Stimulated activated naive CD8-positive, alpha-beta T cell treated with anti-CD3 and anti-CD28 coated beads, Interleukin-15, Interleukin-2, amounts not matched to agents 100 ng/mL and 50 ng/mL, for 24 hours (primary cell): ENCODE data around the gene UGT1A10.
"Not testable (repeated sequence)": the region's sequence is repeated elsewhere in the genome, so short reads cannot be mapped to it uniquely, and the experiment has no call there.

Experiments
- H3K27ac Mint-ChIP-seq: one replicate; pipeline ENCODE4 v1.8.0; 2021; ENCODE audit warnings: mild to moderate bottlenecking, mixed read lengths
- H3K27me3 Mint-ChIP-seq: one replicate; pipeline ENCODE4 v1.8.0; 2021; ENCODE audit warnings: mixed read lengths
- H3K36me3 Mint-ChIP-seq: one replicate; pipeline ENCODE4 v1.8.0; 2021; ENCODE audit warnings: low read depth, mixed read lengths
- H3K4me1 Mint-ChIP-seq: one replicate; pipeline ENCODE4 v1.8.0; 2021; ENCODE audit warnings: low read depth, mixed read lengths
- H3K4me3 Mint-ChIP-seq: one replicate; pipeline ENCODE4 v1.8.0; 2021; ENCODE audit warnings: mild to moderate bottlenecking, mixed read lengths
- H3K9me3 Mint-ChIP-seq: one replicate; pipeline ENCODE4 v1.8.0; 2021; ENCODE audit warnings: mixed read lengths

Gene UGT1A10

GRCh38 chr2:233638836-233639235 is 2.6 kb downstream of the UGT1A10 start:
- no peaks in the 10 kb centered on the region for H3K36me3 Mint-ChIP-seq
- H3K9me3 Mint-ChIP-seq, result no peaks in the 10 kb centered on the region
- peaks cover 17% of the 10 kb centered on the region for H3K27me3 Mint-ChIP-seq
- H3K4me1 Mint-ChIP-seq, result peaks cover 6% of the 10 kb centered on the region
- H3K4me3 Mint-ChIP-seq, result no peak overlapping the region
- H3K27ac Mint-ChIP-seq, result no peak overlapping the region

- peaks cover 6% of the 10 kb centered on the region for H3K4me1 Mint-ChIP-seq
- no peaks in the 10 kb centered on the region for H3K9me3 Mint-ChIP-seq
- H3K36me3 Mint-ChIP-seq, result no peaks in the 10 kb centered on the region
- H3K27me3 Mint-ChIP-seq, result peaks cover 7% of the 10 kb centered on the region
- H3K4me3 Mint-ChIP-seq, result no peak overlapping the region
- H3K27ac Mint-ChIP-seq, result no peak overlapping the region
These were observed 3.6 kb downstream of the UGT1A10 start for GRCh38 chr2:233639860-233640259.

GRCh38 chr2:233643128-233643527 is 6.9 kb downstream of the UGT1A10 start:
- peaks cover 11% of the 10 kb centered on the region for H3K9me3 Mint-ChIP-seq
- peaks cover 6% of the 10 kb centered on the region for H3K4me1 Mint-ChIP-seq
- peaks cover 4% of the 10 kb centered on the region for H3K27me3 Mint-ChIP-seq
- no peaks in the 10 kb centered on the region for H3K36me3 Mint-ChIP-seq
- H3K4me3 Mint-ChIP-seq, result no peak overlapping the region
- no peak overlapping the region for H3K27ac Mint-ChIP-seq

GRCh38 chr2:233646033-233646432 is 9.8 kb downstream of the UGT1A10 start:
- H3K27ac Mint-ChIP-seq, H3K36me3 Mint-ChIP-seq, H3K4me1 Mint-ChIP-seq, H3K4me3 Mint-ChIP-seq: not testable (repeated sequence)
- H3K27me3 Mint-ChIP-seq, result peaks cover 12% of the 10 kb centered on the region
- H3K9me3 Mint-ChIP-seq, result peaks cover 11% of the 10 kb centered on the region

GRCh38 chr2:233650981-233651380 is 14.7 kb downstream of the UGT1A10 start:
- Mint-ChIP-seq H3K4me1 (no peaks in the 10 kb centered on the region), H3K9me3 (peaks cover 6% of the 10 kb centered on the region), H3K27me3 (peaks cover 34% of the 10 kb centered on the region), H3K4me3 (no peak overlapping the region), H3K27ac (no peak overlapping the region), H3K36me3 (no peaks in the 10 kb centered on the region)

GRCh38 chr2:233651430-233651829 is 15.2 kb downstream of the UGT1A10 start:
- Mint-ChIP-seq H3K9me3 (peaks cover 4% of the 10 kb centered on the region), H3K27me3 (peaks cover 31% of the 10 kb centered on the region), H3K4me3 (no peak overlapping the region), H3K27ac (no peak overlapping the region), H3K4me1 (no peaks in the 10 kb centered on the region), H3K36me3 (no peaks in the 10 kb centered on the region)

- Mint-ChIP-seq H3K4me1 (no peaks in the 10 kb centered on the region), H3K36me3 (no peaks in the 10 kb centered on the region), H3K9me3 (no peaks in the 10 kb centered on the region), H3K27ac (no peak overlapping the region), H3K27me3 (peaks cover 36% of the 10 kb centered on the region), H3K4me3 (no peak overlapping the region)
These were observed 18.3 kb downstream of the UGT1A10 start for GRCh38 chr2:233654501-233654900.

- H3K9me3 Mint-ChIP-seq, result no peaks in the 10 kb centered on the region
- no peak overlapping the region for H3K27ac Mint-ChIP-seq
- no peaks in the 10 kb centered on the region for H3K4me1 Mint-ChIP-seq
- H3K36me3 Mint-ChIP-seq, result no peaks in the 10 kb centered on the region
- H3K27me3 Mint-ChIP-seq, result peaks cover 42% of the 10 kb centered on the region
- H3K4me3 Mint-ChIP-seq, result no peak overlapping the region
These were observed 18.8 kb downstream of the UGT1A10 start for GRCh38 chr2:233655043-233655442.

GRCh38 chr2:233655943-233656342 is 19.7 kb downstream of the UGT1A10 start:
- peaks cover 38% of the 10 kb centered on the region for H3K27me3 Mint-ChIP-seq
- H3K9me3 Mint-ChIP-seq, H3K4me3 Mint-ChIP-seq, H3K27ac Mint-ChIP-seq, H3K4me1 Mint-ChIP-seq, H3K36me3 Mint-ChIP-seq: not testable (repeated sequence)

- no peaks in the 10 kb centered on the region for H3K4me1 Mint-ChIP-seq
- peaks cover 38% of the 10 kb centered on the region for H3K27me3 Mint-ChIP-seq
- H3K27ac Mint-ChIP-seq, result no peak overlapping the region
- H3K4me3 Mint-ChIP-seq, result no peak overlapping the region
- H3K36me3 Mint-ChIP-seq, result no peaks in the 10 kb centered on the region
- H3K9me3 Mint-ChIP-seq, result no peaks in the 10 kb centered on the region
These were observed 20.2 kb downstream of the UGT1A10 start for GRCh38 chr2:233656443-233656842.

GRCh38 chr2:233658610-233659009 is 22.4 kb downstream of the UGT1A10 start:
- Mint-ChIP-seq H3K27ac (no peak overlapping the region), H3K4me1 (no peaks in the 10 kb centered on the region), H3K36me3 (no peaks in the 10 kb centered on the region), H3K4me3 (no peak overlapping the region), H3K9me3 (no peaks in the 10 kb centered on the region), H3K27me3 (peaks cover 40% of the 10 kb centered on the region)

- H3K36me3 Mint-ChIP-seq, result no peaks in the 10 kb centered on the region
- H3K9me3 Mint-ChIP-seq, result peaks cover 4% of the 10 kb centered on the region
- peaks cover 53% of the 10 kb centered on the region for H3K27me3 Mint-ChIP-seq
- H3K4me3 Mint-ChIP-seq, result no peak overlapping the region
- no peak overlapping the region for H3K27ac Mint-ChIP-seq
- H3K4me1 Mint-ChIP-seq, result no peaks in the 10 kb centered on the region
These were observed 27.7 kb downstream of the UGT1A10 start for GRCh38 chr2:233663911-233664310.

GRCh38 chr2:233668605-233669260 is 32.5 kb downstream of the UGT1A10 start:
- Mint-ChIP-seq H3K27me3 (peaks cover 46% of the 10 kb centered on the region), H3K4me3 (no peak overlapping the region)

GRCh38 chr2:233671290-233672161 is 35.3 kb downstream of the UGT1A10 start, which contains the start of gene UGT1A9:
Gene UGT1A9, plus strand, starts transcription at chr2:233671898. Its CDS starts 37 bp downstream, at chr2:233671935.
- H3K27ac Mint-ChIP-seq, result no peak within 1 kb of the TSS
- H3K4me3 Mint-ChIP-seq, result no peak within 1 kb of the TSS
- no peaks in the 10 kb centered on the region for H3K9me3 Mint-ChIP-seq
- no peaks in the 10 kb centered on the region for H3K4me1 Mint-ChIP-seq
- no peaks in the 10 kb centered on the region for H3K36me3 Mint-ChIP-seq
- peaks cover 33% of the 10 kb centered on the region for H3K27me3 Mint-ChIP-seq

More at GRCh38 chr2:233668605-233669260, 32.5 kb downstream of the UGT1A10 start:
- Mint-ChIP-seq H3K4me1 (no peaks in the 10 kb centered on the region), H3K9me3 (peaks cover 4% of the 10 kb centered on the region), H3K27ac (no peak overlapping the region), H3K36me3 (no peaks in the 10 kb centered on the region)

- H3K36me3 Mint-ChIP-seq, result no peaks in the 10 kb centered on the region
- peaks cover 42% of the 10 kb centered on the region for H3K27me3 Mint-ChIP-seq
- H3K4me1 Mint-ChIP-seq, result no peaks in the 10 kb centered on the region
- no peak overlapping the region for H3K27ac Mint-ChIP-seq
- no peaks in the 10 kb centered on the region for H3K9me3 Mint-ChIP-seq
- no peak overlapping the region for H3K4me3 Mint-ChIP-seq
These were observed 36.6 kb downstream of the UGT1A10 start for GRCh38 chr2:233672886-233673285.
